Right cardiac atrium (tissue), 5 donors: ENCODE measurements around the gene MUC13. TPM values are rescaled to one million over a fixed set of nuclear protein-coding genes. Genes with fewer than 3 reads are reported as not detected.

Experiments used
- ATAC-seq, 2 donors: fragments of 200-7000 bp; cut with Tn5 transposase; one replicate each; pipeline versions ENCODE4 v1.8.0 to v1.9.1; 2020; ENCODE audit warnings: moderate library complexity in 2 of 2, mild to moderate bottlenecking in 1 of 2
- DNase-seq, 3 donors: peaks; one replicate each; pipeline ENCODE4 v3.0.0-alpha.2; 2020
- H3K27ac ChIP-seq: one replicate; pipeline ENCODE4 v1.5.1; 2013; ENCODE audit warnings: mild to moderate bottlenecking, low read length, control low read depth, moderate library complexity
- H3K27me3 ChIP-seq: one replicate; pipeline ENCODE4 v1.6.1; 2013; ENCODE audit not compliant: control insufficient read depth, insufficient read depth
- H3K4me1 ChIP-seq: one replicate; pipeline ENCODE4 v1.6.1; 2013; ENCODE audit warnings: low read length; ENCODE audit not compliant: control insufficient read depth, insufficient read depth
- H3K4me3 ChIP-seq: one replicate; pipeline ENCODE4 v1.5.1; 2013; ENCODE audit warnings: low read length, control low read depth
- H3K9me3 ChIP-seq: one replicate; pipeline ENCODE4 v1.6.1; 2013; ENCODE audit warnings: low read length; ENCODE audit not compliant: control insufficient read depth
- WGBS: extraction: QIAGEN DNeasy Blood & Tissue Kit; methylation state at CpG from one replicate; pipeline ENCODE4 v1.1.7; 2013; 5-methylcytosine and 5-hydroxymethylcytosine counted together
- intact Hi-C, 4 donors: fragments of 100-400 bp; cut with DNase I; formaldehyde crosslinking; loops; one replicate each; pipeline versions ENCODE4 v1.11.0 to v1.14.0; 2022 to 2023
- polyA plus RNA-seq: library from polyadenylated mRNA; stranded (reverse); fragments of 200-250 nt; gene quantifications from one replicate; pipeline ENCODE4 v1.2.3, GENCODE V29; 2013
- total RNA-seq, 4 donors: library from RNA; stranded (reverse); fragmentation: NEBNext Ultra II Directional; extraction: Animal tissue kit (Norgen Biotek cat#: 25700); gene quantifications; one replicate each; pipeline ENCODE4 v1.2.1, GENCODE V29; 2021
- donor health status: healthy with polysubstance abuse.
- donor health status: DM: no; HTN: yes; CAD: no.
- donor health status: DM: no; HTN: no; CAD: no.
- donor health status: DM: no; HTN: yes; CAD: no; lungs with severe emphysema.
- donor health status: DM: yes; HTN: yes; CAD: no.

The MUC13 gene
- total and polyA plus RNA-seq, 5 donors, result 0.05 TPM; not detected in 4

GRCh38 chr3:124862006-124862405 is 72.5 kb downstream of the MUC13 start:
- Histone ChIP-seq H3K4me1 (peaks cover 14% of the 10 kb centered on the region), H3K27ac (no peak overlapping the region), H3K4me3 (no peak overlapping the region), H3K9me3 (no peaks in the 10 kb centered on the region), H3K27me3 (no peaks in the 10 kb centered on the region)
- ATAC-seq (no peak), DNase-seq (no peak)
- WGBS, result 65% methylated on average over 2 of the region's 2 CpGs
- intact Hi-C loops, result no loop called here

DNA sequence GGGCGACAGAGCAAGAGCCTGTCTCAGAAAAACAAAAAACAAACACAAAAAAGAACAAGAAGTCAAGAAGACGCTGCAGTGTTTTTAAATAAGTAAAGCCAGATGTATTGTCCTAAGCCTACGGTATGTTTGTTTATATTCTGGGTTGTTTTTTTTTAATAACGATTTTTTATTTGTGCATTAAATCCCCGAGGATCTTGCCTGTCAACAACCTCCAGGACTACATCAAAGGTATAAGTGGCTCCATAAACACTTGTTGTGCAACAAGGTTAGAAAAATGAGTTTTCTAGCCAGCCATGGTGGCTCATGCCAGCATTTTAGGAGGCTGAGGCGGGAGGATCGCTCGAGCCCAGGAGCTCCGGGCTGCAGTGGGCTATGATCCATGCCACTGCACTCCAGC is 73.5 kb downstream of the MUC13 start:
- Histone ChIP-seq H3K27me3 (no peaks in the 10 kb centered on the region), H3K4me3 (no peak overlapping the region), H3K4me1 (peaks cover 14% of the 10 kb centered on the region), H3K9me3 (no peaks in the 10 kb centered on the region), H3K27ac (peak overlapping the region; percentile 86)
- 73% methylated on average over 9 of the region's 9 CpGs for whole genome bisulfite sequencing
- ATAC-seq (no peak), DNase-seq (no peak)
- intact Hi-C loops, result no loop called here

DNA sequence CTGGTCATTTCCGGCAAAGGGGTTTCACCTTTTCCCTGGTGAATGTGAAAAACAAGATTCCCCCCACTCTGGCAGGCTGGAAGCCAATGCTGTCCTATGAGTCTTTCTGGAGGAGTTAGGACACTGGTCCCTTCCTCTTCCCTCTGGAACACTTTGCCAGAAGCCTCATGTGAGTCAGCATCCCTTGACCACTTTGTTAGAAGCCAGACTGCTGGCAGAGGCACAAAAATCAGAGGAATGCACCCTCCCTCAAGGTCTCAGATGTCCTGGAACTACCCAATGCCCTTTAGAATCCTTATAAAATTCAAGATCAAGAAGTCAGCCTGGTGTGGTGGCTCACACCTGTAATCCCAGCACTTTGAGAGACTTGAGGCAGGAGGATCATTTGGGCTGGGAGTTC is 74.0 kb downstream of the MUC13 start:
- peak; percentile 62 to 79 (median 78) for DNase-seq
- Histone ChIP-seq H3K27me3 (no peaks in the 10 kb centered on the region), H3K27ac (peak overlapping the region; percentile 86), H3K4me3 (no peak overlapping the region), H3K4me1 (peaks cover 14% of the 10 kb centered on the region), H3K9me3 (no peaks in the 10 kb centered on the region)
- peak; percentile 89 to 94 for ATAC-seq
- intact Hi-C loops, result no loop called here
- WGBS, result 40% methylated on average over 1 of the region's 1 CpG

DNA sequence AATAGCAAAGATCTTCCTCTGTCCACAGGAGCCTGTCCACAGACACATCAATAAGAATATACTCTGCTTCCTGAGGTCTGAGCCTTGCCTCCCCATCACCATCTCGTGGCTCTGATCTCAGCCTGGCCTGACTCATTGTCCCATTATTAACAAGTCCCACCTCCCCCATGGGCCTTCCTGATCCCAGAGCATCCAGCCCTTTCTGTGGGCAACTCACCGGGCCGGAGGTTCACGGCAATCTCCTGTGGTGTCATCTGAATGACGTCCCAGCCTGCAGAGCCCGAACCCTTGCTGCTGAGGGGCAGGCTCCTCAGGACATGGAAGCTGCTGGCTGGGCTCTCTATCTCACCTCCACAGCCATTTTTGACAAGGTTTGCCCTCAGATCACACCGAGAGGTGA is 75.5 kb downstream of the MUC13 start:
- DNase-seq (no peak), ATAC-seq (peak in 1 of 2 donors; percentile 30)
- no peak overlapping the region for H3K4me3 ChIP-seq
- H3K9me3 ChIP-seq, result no peaks in the 10 kb centered on the region
- 67% methylated on average over 7 of the region's 7 CpGs for WGBS
- peak overlapping the region; percentile 51 for H3K27ac ChIP-seq
- peaks cover 14% of the 10 kb centered on the region for H3K4me1 ChIP-seq
- H3K27me3 ChIP-seq, result no peaks in the 10 kb centered on the region
- intact Hi-C loops, result no loop called here

DNA sequence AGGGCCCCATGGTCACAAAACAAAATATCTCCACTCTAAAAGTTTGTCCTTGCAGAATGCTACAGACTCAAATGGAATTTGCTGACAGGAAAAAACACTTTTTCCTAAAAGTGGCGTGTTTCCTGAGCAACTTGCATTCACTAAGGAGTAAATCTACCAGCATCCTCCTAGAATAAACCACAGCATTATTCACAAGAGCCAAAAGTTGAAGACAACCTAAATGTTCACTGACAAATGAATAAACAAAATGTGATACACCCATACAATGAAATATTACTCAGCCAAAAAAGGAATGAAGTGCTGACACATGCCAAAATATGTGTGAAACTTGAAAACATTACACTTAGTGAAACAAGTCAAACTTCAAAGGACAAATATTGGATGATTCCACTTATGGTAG is 76.3 kb downstream of the MUC13 start:
- ATAC-seq, result no peak
- no peaks in the 10 kb centered on the region for H3K9me3 ChIP-seq
- WGBS, result 68% methylated on average over 1 of the region's 1 CpG
- no peak overlapping the region for H3K4me3 ChIP-seq
- no peaks in the 10 kb centered on the region for H3K27me3 ChIP-seq
- H3K4me1 ChIP-seq, result peaks cover 14% of the 10 kb centered on the region
- DNase-seq, result no peak
- intact Hi-C loops, result no loop called here
- H3K27ac ChIP-seq, result no peak overlapping the region

- H3K9me3 ChIP-seq, result no peaks in the 10 kb centered on the region
- DNase-seq (no peak), ATAC-seq (no peak)
- no peak overlapping the region for H3K4me3 ChIP-seq
- WGBS, result 98% methylated on average over 2 of the region's 2 CpGs
- H3K27ac ChIP-seq, result no peak overlapping the region
- peaks cover 17% of the 10 kb centered on the region for H3K4me1 ChIP-seq
- intact Hi-C loops, result no loop called here
- H3K27me3 ChIP-seq, result no peaks in the 10 kb centered on the region
Measured at GRCh38 chr3:124856677-124857076, 77.9 kb downstream of the MUC13 start.

Other genes starting within 250 kb of the MUC13 start
- gene UMPS, start 204.3 kb downstream of the MUC13 start, total RNA-seq, result 10 to 100 TPM in 3 of 4 donors, 1 to 10 TPM in 1; 9.6 to 12.8 (median 10.6) TPM
- 4.2 TPM for gene UMPS, start 204.3 kb downstream of the MUC13 start, polyA plus RNA-seq
- gene ITGB5, start 47.4 kb downstream of the MUC13 start, total RNA-seq, result 100 to 1,000 TPM; 107 to 170 (median 126) TPM
- 39.0 TPM for gene ITGB5, start 47.4 kb downstream of the MUC13 start, polyA plus RNA-seq
- gene HEG1, start 121.2 kb upstream of the MUC13 start, total RNA-seq, result 100 to 1,000 TPM; 130 to 193 (median 151) TPM
- gene HEG1, start 121.2 kb upstream of the MUC13 start, polyA plus RNA-seq, result 42.3 TPM